Activated CD8-positive, alpha-beta memory T cell treated with anti-CD3 and anti-CD28 coated beads for 4 hours (primary cell): ENCODE results near the gene SNTG2.

ENCODE experiments used
- DNase-seq, 2 donors: peaks; one replicate each; pipeline ENCODE4 v3.0.0-alpha.2; 2020; ENCODE audit warnings: low read depth in 2 of 2

The SNTG2 gene

GRCh38 chr2:953975-954686 is 3.5 kb downstream of the SNTG2 start:
- no peak for DNase-seq

- DNase-seq = no peak
Observed at GRCh38 chr2:954687-955000, 4.0 kb downstream of the SNTG2 start.

GRCh38 chr2:955829-956731 is 5.4 kb downstream of the SNTG2 start:
- no peak for DNase-seq

GRCh38 chr2:959457-959856 is 8.8 kb downstream of the SNTG2 start:
- no peak for DNase-seq

DNA sequence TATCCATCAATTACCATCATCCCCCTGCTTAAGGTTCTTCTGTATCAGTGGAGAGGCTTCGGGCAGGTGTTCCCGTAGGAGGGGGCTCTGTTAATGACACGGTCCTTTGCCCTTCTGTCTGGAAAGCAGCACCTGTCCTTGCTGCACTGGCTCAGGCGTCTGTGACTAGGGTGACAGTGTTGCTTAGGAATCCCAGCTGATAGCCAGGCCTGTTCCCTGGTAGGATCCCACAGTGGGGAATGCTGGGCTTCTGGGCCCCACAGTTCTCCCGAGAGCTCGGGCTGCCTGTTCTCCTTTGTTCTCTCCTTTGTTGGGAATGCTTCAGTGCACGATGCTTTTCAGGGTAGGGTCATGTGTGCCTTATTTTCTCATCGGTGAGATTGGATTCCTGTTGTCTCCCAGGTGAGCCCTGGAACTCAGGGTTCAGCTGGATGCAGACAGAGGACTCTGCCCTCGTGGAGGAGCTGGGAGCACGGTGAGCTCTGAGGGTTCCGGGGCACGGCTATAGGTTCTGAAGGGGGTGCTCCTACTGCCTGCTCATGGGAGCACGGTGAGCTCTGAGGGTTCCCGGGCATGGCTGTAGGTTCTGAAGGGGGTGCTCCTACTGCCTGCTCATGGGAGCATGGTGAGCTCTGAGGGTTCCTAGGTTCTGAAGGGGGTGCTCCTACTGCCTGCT is 9.6 kb downstream of the SNTG2 start:
- DNase-seq = no peak

DNA sequence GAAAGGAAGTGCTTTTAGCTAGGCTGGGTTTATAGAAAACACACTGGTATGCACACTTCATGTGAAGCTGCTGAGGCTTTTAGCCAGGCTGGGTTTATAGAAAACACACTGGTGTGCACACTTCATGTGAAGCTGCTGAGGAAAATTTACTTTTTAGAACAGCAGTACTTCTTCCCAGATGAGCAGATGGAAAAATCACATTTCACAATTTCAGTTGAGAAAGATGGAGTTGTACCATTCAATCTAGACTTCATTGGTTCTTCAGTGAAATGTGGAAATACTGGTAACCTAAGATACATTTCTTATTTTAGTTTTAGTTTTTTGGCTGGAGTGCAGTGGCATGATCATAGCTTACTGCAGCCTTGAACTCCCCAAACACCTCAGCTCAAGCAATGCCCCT is 11.1 kb downstream of the SNTG2 start:
- DNase-seq = no peak

DNA sequence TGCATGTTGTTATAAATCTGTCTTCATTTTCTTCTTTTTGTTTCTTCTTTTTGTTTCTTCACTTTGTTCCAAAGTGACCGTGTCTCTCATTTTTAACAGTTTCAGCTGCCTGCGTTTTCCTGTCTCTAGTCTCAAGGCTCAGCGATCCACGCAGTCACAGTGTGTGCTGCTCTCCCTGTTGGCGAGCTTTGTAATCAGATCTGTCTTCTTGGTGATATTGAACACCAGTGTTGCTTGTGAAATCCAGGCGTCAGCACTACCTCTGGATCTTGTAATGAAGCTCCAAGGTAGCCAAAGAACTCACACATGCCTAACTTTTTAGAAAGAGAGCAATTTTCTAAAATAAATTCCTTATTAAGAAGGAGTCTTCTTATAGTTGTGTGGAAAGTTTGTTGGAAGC is 13.2 kb downstream of the SNTG2 start:
- DNase-seq = no peak

DNA sequence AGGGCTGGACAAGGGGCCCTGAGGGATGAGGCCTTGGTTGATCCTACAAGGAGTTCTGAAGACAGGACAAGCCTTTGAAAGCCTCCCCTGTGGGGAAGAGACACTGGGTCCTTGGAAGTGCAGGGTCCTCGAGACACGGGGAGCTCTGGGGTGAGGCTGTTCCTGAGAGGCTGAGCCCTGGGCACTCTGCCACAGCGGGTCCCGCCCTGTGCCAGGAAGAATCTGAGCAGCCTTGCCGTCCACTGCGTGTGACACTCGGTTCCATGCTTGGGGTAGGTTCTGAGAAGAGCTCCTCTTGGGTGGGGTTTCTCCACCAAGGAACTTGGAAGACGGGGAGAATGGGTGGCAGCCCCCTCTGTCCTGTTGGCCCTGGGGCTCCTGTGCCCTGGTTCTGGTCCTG is 13.9 kb downstream of the SNTG2 start:
- no peak for DNase-seq

DNA sequence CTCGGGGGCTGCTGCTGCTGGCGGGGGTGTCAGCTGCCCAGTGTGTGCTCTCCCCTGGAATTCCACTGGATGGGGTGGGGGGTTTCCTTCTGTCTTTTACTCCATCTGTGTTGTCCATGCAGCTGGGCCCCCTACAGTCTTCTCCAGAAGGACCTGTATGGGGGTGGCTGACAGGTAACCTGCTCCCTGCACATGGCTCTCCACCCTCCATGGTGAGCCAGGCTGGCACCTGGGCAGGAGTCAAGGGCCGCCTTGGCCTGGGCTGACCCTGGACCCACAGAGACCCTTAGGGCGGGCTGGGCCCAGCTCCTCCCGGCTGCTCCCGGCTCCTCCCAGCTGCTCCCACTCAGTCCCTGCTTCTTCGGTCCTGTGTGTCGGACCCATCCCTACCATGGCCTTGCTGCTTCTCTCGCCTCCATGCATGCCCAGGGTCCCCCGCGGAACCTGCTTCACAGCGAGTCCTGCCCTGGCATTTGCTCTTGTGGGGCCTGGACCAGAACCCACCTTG is 15.0 kb downstream of the SNTG2 start:
- no peak for DNase-seq

- no peak for DNase-seq
Observed at GRCh38 chr2:973129-973528, 22.5 kb downstream of the SNTG2 start.

DNA sequence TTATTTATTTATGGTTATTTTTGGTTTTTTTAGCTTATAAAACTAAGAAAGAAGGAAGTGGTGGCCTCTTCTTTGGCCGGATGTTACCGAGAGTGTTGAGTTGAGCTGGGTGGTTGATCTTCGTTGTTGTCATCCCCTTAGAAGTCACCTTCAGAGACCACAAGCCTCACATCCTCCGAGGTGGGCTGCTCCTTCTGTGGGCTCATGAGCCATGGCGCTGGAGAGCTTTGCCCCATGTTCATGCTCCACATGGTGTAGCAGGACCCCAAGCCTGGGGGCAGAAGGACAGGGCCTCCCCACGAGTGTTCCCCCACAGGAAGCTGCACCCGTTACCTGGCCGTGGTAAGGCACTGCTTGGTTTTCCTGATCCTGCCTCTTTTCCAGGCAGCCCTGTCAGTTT is 23.4 kb downstream of the SNTG2 start:
- DNase-seq = no peak

DNA sequence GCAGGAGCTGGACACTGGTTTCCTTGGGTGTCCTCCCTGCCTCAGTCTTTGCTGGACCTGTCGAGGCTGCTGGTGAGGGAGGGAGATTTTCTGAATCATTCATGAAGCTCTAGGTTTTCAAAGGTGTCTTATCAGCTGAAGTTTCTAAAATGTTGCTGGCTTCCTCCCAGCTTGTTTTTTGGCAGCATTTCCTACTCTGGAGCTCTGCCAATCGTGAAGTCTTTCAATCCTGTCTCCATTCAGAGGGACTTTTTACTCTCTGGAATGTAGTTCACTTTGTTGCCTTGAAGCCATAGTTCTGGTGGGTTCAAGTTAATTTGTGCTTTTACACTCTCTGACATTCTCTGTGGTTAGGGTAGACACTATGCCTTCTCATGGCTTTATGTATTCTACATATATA is 23.9 kb downstream of the SNTG2 start:
- no peak for DNase-seq

GRCh38 chr2:975095-975494 is 24.4 kb downstream of the SNTG2 start:
- no peak for DNase-seq

- DNase-seq = no peak
Observed at GRCh38 chr2:979069-979928, 28.6 kb downstream of the SNTG2 start.

DNA sequence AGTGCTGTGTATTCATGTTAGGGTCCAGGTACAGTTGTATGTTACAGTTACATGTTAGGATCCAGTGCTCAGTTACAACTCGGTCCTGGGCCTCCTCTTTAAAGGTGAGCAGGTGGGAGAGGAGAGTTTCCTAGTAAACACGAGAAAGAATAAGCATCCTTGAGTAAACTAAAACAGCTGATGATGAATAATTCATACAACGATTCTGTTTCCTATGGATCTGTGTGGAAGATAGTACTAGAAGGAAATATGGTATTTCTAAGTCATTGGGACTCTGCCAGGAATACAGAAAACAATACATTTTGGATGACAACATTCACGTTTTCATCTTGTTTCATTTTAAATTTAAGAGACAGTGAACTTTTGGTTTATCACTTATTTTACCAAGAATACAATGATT is 29.5 kb downstream of the SNTG2 start:
- no peak for DNase-seq

- DNase-seq = no peak
Observed at GRCh38 chr2:981258-981657, 30.6 kb downstream of the SNTG2 start.

- DNase-seq = no peak
Observed at GRCh38 chr2:981759-982158, 31.1 kb downstream of the SNTG2 start.

DNA sequence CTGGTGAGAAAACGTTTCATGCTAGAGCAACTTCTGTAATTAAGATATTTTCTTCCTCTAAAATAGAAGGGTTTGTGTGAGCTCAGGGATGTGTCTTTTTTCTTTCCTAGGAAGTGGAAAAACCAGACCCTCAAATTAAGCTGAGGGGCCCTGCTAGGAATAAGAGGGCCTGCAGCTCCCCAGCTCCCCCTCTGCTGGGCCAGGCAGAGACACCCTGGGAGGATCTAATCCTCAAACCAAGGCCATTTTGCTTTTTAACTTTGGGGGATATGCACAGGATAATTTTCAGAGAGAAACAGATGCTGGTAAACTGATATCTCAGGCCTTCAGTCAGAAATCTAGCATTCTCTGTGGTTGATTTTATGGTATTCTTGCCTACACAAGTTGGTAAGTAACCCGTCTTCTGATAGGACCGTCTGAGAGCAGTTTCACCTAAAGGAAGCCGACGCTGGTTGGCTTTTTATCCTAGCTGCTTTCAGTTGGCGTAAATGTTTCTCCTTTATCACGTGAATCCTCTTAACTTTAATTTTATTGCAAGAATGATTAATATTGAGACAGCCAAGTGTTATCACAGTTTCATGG is 34.8 kb downstream of the SNTG2 start:
- DNase-seq = no peak

DNA sequence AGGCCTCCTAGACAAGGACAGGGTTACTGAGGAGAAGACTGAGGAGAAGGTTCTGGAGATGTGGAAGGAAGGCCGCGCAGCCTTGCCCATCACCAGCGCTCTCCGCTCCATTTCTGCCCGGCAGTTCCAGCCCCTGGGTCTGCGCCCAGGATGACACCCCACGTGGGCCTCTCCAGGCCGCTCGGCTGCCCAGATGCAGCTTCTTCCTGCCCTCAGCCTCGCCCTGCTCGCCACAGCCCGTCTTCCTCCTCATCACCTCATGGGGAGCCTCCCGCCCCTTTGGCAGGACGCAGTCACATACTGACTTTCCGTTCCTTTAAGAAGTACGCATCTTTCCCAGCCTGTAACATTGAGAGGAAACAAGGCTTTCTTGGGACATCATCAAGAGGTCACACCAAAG is 37.1 kb downstream of the SNTG2 start:
- DNase-seq = no peak

GRCh38 chr2:989781-990467 is 39.3 kb downstream of the SNTG2 start:
- DNase-seq = no peak

GRCh38 chr2:990970-991369 is 40.3 kb downstream of the SNTG2 start:
- DNase-seq = no peak
